Muscle layer of duodenum (tissue), 2 donors: Measurements from ENCODE around the gene SNX20.

Source experiments
- H3K27ac ChIP-seq: one replicate; pipeline ENCODE4 v1.7.0; 2013; ENCODE audit warnings: mild to moderate bottlenecking, low read length
- H3K27me3 ChIP-seq: one replicate; pipeline ENCODE4 v1.7.0; 2013; ENCODE audit warnings: low read depth, mild to moderate bottlenecking, control low read depth, low read length
- H3K36me3 ChIP-seq, 2 donors: one replicate each; pipeline ENCODE4 v1.7.0; 2013; ENCODE audit warnings: low read length in 2 of 2, control low read depth in 1 of 2, mild to moderate bottlenecking in 1 of 2; ENCODE audit not compliant: insufficient read depth in 2 of 2, control insufficient read depth in 1 of 2
- H3K4me1 ChIP-seq, 2 donors: one replicate each; pipeline ENCODE4 v1.7.0; 2013; ENCODE audit warnings: low read length in 2 of 2, mild to moderate bottlenecking in 2 of 2, control low read depth in 1 of 2, moderate library complexity in 1 of 2; ENCODE audit not compliant: insufficient read depth in 2 of 2, control insufficient read depth in 1 of 2
- H3K4me3 ChIP-seq, 2 donors: one replicate each; pipeline ENCODE4 v1.7.0; 2013; ENCODE audit warnings: low read length in 2 of 2, low read depth in 1 of 2, mild to moderate bottlenecking in 1 of 2
- H3K9me3 ChIP-seq, 2 donors: one replicate each; pipeline ENCODE4 v1.7.0; 2013; ENCODE audit warnings: low read length in 2 of 2, control low read depth in 1 of 2, mild to moderate bottlenecking in 1 of 2; ENCODE audit not compliant: control insufficient read depth in 1 of 2
- donor health status: healthy.

SNX20 gene

DNA sequence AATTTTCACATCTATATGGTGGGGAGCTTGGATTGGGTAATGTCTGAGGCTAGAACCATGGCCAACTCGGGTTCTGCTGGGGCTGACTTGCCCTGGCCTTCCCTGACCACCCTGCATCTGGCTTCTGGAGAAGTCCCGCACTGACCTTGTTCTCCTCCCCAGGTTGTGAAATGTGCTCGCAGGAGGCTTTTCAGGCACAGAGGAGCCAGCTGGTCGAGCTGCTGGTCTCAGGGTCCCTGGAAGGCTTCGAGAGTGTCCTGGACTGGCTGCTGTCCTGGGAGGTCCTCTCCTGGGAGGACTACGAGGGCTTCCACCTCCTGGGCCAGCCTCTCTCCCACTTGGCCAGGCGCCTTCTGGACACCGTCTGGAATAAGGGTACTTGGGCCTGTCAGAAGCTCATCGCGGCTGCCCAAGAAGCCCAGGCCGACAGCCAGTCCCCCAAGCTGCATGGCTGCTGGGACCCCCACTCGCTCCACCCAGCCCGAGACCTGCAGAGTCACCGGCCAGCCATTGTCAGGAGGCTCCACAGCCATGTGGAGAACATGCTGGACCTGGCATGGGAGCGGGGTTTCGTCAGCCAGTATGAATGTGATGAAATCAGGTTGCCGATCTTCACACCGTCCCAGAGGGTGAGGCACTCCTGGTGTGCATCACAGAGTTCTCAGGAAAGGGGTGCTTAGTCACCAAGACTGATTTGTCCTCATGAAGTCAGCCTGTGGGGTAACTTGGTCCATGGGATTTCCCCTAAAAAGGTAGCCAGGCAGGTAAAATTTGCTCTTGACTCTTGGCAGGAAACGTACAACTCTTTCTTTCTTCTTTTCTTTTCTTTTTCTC lies 18.4 kb upstream of the SNX20 start:
- Histone ChIP-seq H3K27ac (no peak overlapping the region), H3K4me3 (no peak overlapping the region)

DNA sequence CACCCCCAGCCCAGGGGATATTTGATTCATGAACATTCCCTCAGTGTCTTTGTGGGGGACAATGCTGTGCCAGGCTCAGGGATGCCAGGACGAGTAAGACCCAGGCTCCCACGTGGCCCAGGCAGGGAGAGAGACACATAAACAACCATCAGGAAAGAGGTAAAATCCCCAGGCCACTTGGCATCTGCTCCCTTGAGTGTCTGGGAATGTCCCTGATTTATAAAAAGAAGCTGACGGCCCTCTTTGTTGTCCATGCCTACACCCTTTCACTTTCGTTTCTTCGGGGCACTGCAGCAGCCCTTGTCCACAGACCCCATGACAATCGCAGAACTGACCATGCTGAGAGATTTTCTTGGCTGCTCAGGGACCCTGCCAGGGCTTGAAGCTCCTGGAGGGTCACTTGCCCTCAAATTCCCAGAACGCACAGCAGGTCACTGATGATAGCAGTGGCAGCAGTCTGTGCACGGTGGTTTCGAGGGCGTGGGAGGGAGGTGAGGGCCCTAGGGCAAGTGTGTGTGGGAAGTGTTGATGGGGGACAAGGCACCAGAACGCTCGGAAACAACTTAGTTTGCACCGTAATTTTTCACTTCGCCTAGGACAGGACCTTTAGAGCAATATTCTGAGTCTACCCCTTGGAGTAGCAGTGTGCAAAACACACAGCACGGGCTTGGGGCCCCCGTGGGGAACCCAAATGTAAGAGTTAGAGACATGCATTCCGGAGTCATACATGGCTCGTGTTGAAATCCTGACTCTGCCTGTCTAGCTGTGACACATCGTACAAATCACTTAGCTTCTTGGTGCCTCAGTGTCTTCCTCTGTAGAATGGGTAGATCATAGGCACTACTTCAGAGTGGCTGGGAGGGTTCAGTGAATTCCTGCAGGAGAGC lies 17.0 kb upstream of the SNX20 start:
- peaks cover 7 to 35% of the 10 kb centered on the region in 2 donors for H3K4me1 ChIP-seq
- peak overlapping the region; percentile 69 for H3K27ac ChIP-seq
- peak overlapping the region; percentile 52 to 66 for H3K4me3 ChIP-seq
- no peaks in the 10 kb centered on the region for H3K9me3 ChIP-seq
- no peaks in the 10 kb centered on the region for H3K27me3 ChIP-seq
- no peaks in the 10 kb centered on the region for H3K36me3 ChIP-seq

More for the DNA sequence above, 18.4 kb upstream of the SNX20 start:
- Histone ChIP-seq H3K27me3 (no peaks in the 10 kb centered on the region), H3K9me3 (peaks cover 0 to 10% of the 10 kb centered on the region in 2 donors), H3K4me1 (peaks cover 7 to 27% of the 10 kb centered on the region in 2 donors), H3K36me3 (no peaks in the 10 kb centered on the region)

DNA sequence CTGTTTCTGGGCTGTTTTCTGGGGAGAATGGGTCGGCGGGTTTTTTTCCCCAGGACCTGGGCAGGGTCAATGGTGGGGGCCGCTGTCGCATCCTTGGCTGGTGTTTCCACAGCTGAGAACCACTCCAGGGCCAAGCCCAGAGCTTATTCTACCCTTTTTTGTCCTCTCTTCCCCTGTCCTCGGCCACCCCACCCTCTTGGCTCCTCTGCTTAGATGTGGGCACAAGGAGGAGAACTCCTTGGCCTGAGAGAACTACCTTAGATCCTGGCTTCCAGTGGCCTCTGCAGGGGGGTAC lies 16.3 kb upstream of the SNX20 start:
- Histone ChIP-seq H3K27ac (peak overlapping the region; percentile 69), H3K4me1 (peaks cover 7 to 35% of the 10 kb centered on the region in 2 donors), H3K4me3 (peak overlapping the region; percentile 52 to 66), H3K9me3 (no peaks in the 10 kb centered on the region), H3K27me3 (no peaks in the 10 kb centered on the region), H3K36me3 (no peaks in the 10 kb centered on the region)

DNA sequence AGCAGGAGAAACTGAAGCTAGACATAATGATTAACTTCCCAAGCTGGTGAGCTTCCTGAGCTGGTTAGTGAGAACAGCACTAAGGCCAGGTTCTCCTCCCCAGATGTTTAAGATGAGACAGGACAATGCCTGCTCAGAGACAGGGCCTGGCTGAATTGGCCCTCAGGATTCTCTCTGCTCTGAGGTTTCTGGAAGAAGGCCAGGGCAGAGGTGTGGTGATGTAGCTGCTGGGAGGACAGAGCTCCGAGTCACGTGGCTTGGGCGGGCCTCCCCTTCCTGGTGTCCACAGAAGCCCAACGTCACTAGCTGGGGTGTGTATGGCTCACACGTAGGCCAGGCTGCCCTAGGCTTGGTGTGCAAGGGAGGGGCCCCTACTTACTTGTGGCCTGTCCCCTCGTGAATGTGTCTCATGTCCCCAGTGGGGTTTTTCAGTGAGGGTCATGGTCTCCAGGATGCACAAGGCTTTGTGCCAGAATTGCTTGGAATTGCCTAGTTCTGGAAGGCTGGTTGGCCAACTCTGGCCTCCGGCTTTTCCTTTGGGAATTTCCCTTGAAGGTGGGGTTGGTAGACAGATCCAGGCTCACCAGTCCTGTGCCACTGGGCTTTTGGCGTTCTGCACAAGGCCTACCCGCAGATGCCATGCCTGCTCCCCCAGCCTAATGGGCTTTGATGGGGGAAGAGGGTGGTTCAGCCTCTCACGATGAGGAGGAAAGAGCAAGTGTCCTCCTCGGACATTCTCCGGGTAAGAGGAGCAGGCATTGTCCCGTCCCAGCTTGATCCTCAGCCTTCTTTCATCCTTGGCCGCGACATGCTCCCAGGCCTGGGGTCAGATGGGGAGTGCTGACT lies 15.7 kb upstream of the SNX20 start:
- peak overlapping the region; percentile 69 for H3K27ac ChIP-seq
- H3K4me1 ChIP-seq = peaks cover 7 to 35% of the 10 kb centered on the region in 2 donors
- H3K36me3 ChIP-seq = no peaks in the 10 kb centered on the region
- H3K9me3 ChIP-seq = no peaks in the 10 kb centered on the region
- H3K27me3 ChIP-seq = no peaks in the 10 kb centered on the region
- no peak overlapping the region for H3K4me3 ChIP-seq

DNA sequence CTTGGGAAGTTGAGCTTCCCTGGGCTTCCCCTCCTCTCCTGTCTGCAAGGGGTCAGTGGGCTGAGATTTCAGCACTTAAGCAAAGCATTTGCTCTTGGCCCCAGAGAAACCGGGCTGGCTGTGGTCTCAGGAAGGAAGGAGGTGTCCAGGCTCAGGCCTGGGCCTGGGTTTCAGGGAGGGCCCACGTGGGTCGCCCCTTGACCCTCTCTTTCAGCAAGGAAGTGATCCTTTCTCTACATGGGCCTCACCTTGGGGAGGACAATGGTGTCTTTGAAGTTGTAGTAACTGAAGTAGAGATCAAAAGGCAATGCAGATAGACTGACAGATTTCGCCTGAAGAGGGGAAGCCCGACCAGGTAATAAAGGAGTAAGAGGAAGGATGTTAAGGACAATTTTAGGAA lies 15.0 kb upstream of the SNX20 start:
- Histone ChIP-seq H3K27ac (no peak overlapping the region), H3K36me3 (no peaks in the 10 kb centered on the region), H3K4me3 (no peak overlapping the region), H3K9me3 (no peaks in the 10 kb centered on the region), H3K27me3 (no peaks in the 10 kb centered on the region), H3K4me1 (peaks cover 7 to 35% of the 10 kb centered on the region in 2 donors)

DNA sequence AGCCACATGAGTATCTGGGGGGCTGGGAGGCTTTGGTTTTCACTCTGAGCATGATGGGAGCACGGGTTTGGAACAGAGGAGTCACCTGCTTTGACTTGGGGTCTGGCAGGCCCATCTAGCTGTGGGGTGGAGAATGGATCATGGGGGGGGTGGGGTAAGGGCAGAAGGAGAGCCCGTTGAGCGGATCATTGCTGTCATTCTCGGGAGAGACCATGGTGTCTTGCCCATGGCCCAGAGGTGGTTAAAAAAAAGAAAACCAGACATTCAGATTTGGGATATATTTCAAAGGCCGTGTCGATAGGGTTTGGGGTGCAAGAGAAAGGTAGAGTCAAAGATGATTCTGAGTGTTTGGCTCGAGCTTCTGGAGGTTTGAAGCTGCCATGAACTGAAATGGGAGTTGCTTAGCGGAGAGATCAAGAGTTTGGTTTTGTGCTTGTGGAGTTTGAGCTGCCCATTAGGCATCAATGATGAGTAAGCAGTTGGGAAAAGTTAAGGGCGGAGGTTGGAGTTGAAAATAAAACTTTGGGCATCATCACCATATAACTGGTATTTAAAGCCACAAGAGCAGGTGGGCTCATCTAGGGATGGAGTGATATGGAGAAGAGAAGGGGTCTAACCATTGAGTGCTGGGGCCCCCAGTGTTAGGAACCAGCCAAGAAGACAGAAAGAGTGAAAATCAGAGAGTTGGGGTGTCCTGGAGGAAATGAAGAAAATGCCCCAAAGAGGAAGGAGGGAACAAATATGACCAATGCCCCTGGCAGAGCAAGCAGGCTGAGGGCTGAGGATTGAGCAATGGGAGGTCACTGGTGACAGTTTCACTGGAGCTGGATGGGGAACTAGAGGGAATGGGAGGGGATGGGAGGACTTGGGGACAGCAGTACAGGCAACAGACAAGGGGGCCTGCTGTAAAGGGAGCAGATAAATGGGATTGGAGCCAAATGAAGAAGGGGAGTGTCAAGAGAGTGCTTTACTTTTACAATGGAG lies 14.2 kb upstream of the SNX20 start:
- no peaks in the 10 kb centered on the region for H3K9me3 ChIP-seq
- no peaks in the 10 kb centered on the region for H3K27me3 ChIP-seq
- no peak overlapping the region for H3K4me3 ChIP-seq
- no peaks in the 10 kb centered on the region for H3K36me3 ChIP-seq
- H3K4me1 ChIP-seq = peaks cover 7 to 35% of the 10 kb centered on the region in 2 donors
- peak overlapping the region; percentile 1 for H3K27ac ChIP-seq

DNA sequence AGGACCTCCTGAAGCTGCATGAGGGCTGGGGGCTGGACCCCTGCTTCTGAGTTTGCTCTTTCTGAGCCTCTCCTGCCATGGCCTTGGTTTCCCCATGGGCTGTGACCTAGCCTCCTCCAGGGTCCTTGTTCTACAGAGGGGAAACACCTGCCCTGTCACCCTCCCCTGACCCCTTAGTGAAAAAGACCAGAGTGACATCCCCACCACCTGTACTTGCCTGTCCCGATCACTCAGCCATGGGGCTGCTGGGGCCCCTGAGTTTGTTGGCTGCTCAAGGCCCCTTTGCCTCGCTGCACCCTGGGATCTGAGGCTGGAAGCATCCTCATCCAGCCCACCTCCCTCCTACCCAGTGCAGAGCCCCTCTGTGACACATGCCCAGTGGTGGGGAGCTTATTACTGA lies 13.1 kb upstream of the SNX20 start:
- H3K27me3 ChIP-seq = no peaks in the 10 kb centered on the region
- H3K36me3 ChIP-seq = no peaks in the 10 kb centered on the region
- no peak overlapping the region for H3K27ac ChIP-seq
- no peaks in the 10 kb centered on the region for H3K9me3 ChIP-seq
- H3K4me3 ChIP-seq = peak overlapping the region; percentile 47 to 62
- peaks cover 7 to 35% of the 10 kb centered on the region in 2 donors for H3K4me1 ChIP-seq

DNA sequence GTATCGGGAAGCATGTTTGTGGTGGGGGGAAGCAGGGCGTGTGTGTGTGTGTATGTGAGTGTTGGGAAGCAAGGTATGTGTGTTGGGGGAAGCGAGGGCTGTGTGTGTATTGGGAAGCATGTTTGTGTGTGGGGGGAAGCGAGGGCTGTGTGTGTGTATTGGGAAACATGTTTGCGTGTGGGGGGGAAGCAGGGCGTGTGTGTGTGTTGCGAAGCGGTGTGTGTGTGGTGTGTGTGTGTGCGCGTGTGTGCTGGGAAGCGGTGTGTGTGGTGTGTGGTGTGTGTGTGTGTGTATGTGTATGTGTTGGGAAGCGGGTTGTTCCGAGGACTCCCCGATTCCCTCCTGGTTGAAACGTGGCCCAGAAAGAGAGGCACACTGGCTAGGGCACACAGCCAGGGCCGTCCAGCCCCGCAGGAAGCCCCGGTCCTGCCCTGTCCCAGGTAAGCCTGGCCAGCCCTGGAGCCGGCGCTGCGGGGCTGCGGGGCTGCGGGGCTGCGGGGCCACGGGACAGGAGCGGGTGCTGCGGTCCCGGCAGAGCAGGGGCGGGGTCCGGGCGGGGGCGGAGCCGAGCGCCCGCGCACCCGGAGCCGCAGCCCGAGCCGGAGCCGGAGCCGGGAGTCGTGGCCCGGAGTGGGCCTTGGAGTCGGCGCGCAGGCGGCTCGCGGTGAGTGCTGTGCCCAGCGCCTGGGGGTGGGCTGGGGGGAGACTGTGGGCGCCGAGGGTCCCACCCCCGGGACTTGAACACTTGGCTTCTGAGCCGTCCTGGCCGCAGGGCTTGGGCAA lies 12.1 kb upstream of the SNX20 start, which contains the start of gene NOD2:
NOD2 (plus strand) TSS at position 608 of the 783 bp plus-strand sequence. CDS start 5,890 bp downstream, outside the sequence.
- Histone ChIP-seq H3K36me3 (no peaks in the 10 kb centered on the region), H3K27ac (no peak within 1 kb of the TSS), H3K4me1 (peaks cover 7 to 35% of the 10 kb centered on the region in 2 donors), H3K4me3 (peak within 1 kb of the TSS; percentile 47 to 62), H3K9me3 (no peaks in the 10 kb centered on the region), H3K27me3 (no peaks in the 10 kb centered on the region)

DNA sequence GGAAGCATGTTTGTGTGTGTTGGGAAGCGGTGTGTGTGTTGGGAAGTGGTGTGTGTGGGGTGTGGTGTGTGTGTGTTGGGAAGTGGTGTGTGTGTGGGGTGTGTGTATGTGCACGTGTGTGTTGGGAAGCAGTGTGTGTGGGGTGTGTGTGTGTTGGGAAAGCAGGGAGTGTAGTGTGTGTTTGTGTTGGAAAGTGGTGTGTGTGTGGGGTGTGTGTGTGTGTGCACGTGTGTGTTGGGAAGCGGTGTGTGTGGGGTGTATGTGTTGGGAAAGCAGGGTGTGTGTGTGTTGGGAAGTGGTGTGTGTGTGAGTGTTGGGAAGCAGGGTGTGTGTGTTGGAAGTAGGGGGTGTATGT lies 11.5 kb upstream of the SNX20 start:
- H3K36me3 ChIP-seq = no peaks in the 10 kb centered on the region

More for the DNA sequence above, 11.5 kb upstream of the SNX20 start:
- Histone ChIP-seq H3K27ac (no peak overlapping the region), H3K27me3 (no peaks in the 10 kb centered on the region), H3K4me3 (no peak overlapping the region), H3K9me3 (no peaks in the 10 kb centered on the region), H3K4me1 (peaks cover 7 to 29% of the 10 kb centered on the region in 2 donors)
